ENCODE results near the gene CREB3L1. TPM values are rescaled to one million over a fixed set of nuclear protein-coding genes. Genes with fewer than 3 reads are reported as not detected.

The CREB3L1 gene
- total RNA-seq, 1 donor from 2014 or later, result 6.1 TPM

- Mint-ChIP-seq H3K4me1 (ENCODE audit: low read depth, unreplicated experiment) (peaks cover 36% of the 10 kb centered on the region), H3K36me3 (ENCODE audit: unreplicated experiment) (no peaks in the 10 kb centered on the region), H3K27me3 (ENCODE audit: unreplicated experiment) (peaks cover 15% of the 10 kb centered on the region), H3K27ac (ENCODE audit: unreplicated experiment) (peak overlapping the region; percentile 79), H3K9me3 (ENCODE audit: unreplicated experiment) (peaks cover 15% of the 10 kb centered on the region), H3K4me3 (ENCODE audit: unreplicated experiment) (peak overlapping the region; percentile 46)
- peak; percentile 86 for DNase-seq
- TF ChIP-seq CTCF (IDR thresholded peaks at IDR 0.05; ENCODE audit: partially characterized antibody, unreplicated experiment), result peak; percentile 94
Measured at GRCh38 chr11:46367244-46367915, 89.9 kb downstream of the CREB3L1 start.

GRCh38 chr11:46367916-46368267 lies 90.4 kb downstream of the CREB3L1 start:
- H3K9me3 Mint-ChIP-seq (ENCODE audit: unreplicated experiment), result peaks cover 14% of the 10 kb centered on the region
- peak overlapping the region; percentile 26 for H3K27ac Mint-ChIP-seq (ENCODE audit: unreplicated experiment)
- peaks cover 34% of the 10 kb centered on the region for H3K4me1 Mint-ChIP-seq (ENCODE audit: low read depth, unreplicated experiment)
- peak; percentile 32 for TF ChIP-seq CTCF (IDR thresholded peaks at IDR 0.05; ENCODE audit: partially characterized antibody, unreplicated experiment)
- no peak for DNase-seq
- H3K4me3 Mint-ChIP-seq (ENCODE audit: unreplicated experiment), result no peak overlapping the region
- H3K36me3 Mint-ChIP-seq (ENCODE audit: unreplicated experiment), result no peaks in the 10 kb centered on the region
- H3K27me3 Mint-ChIP-seq (ENCODE audit: unreplicated experiment), result peaks cover 16% of the 10 kb centered on the region

- peaks cover 22% of the 10 kb centered on the region for H3K27me3 Mint-ChIP-seq (ENCODE audit: unreplicated experiment)
- H3K36me3 Mint-ChIP-seq (ENCODE audit: unreplicated experiment), result no peaks in the 10 kb centered on the region
- DNase-seq, result peak; percentile 88
- peak overlapping the region; percentile 52 for H3K27ac Mint-ChIP-seq (ENCODE audit: unreplicated experiment)
- TF ChIP-seq CTCF (IDR thresholded peaks at IDR 0.05; ENCODE audit: partially characterized antibody, unreplicated experiment), result peak; percentile 96
- peaks cover 18% of the 10 kb centered on the region for H3K9me3 Mint-ChIP-seq (ENCODE audit: unreplicated experiment)
- H3K4me3 Mint-ChIP-seq (ENCODE audit: unreplicated experiment), result peak overlapping the region; percentile 20
- H3K4me1 Mint-ChIP-seq (ENCODE audit: low read depth, unreplicated experiment), result peaks cover 29% of the 10 kb centered on the region
Measured at GRCh38 chr11:46369458-46370152, 92.1 kb downstream of the CREB3L1 start.

- H3K9me3 Mint-ChIP-seq (ENCODE audit: unreplicated experiment), result peaks cover 18% of the 10 kb centered on the region
- DNase-seq, result no peak
- peaks cover 22% of the 10 kb centered on the region for H3K27me3 Mint-ChIP-seq (ENCODE audit: unreplicated experiment)
- H3K36me3 Mint-ChIP-seq (ENCODE audit: unreplicated experiment), result no peaks in the 10 kb centered on the region
- H3K4me1 Mint-ChIP-seq (ENCODE audit: low read depth, unreplicated experiment), result peaks cover 24% of the 10 kb centered on the region
- peak overlapping the region; percentile 76 for H3K27ac Mint-ChIP-seq (ENCODE audit: unreplicated experiment)
- TF ChIP-seq CTCF (IDR thresholded peaks at IDR 0.05; ENCODE audit: partially characterized antibody, unreplicated experiment), result no peak
- no peak overlapping the region for H3K4me3 Mint-ChIP-seq (ENCODE audit: unreplicated experiment)
Measured at GRCh38 chr11:46370253-46370652, 92.8 kb downstream of the CREB3L1 start.

Other genes with a start within 250 kb of the CREB3L1 start
- gene PHF21A, start 156.2 kb upstream of the CREB3L1 start, total RNA-seq (ENCODE audit: unreplicated experiment), result 71.1 TPM
- 60.9 TPM for gene DGKZ, start 69.8 kb downstream of the CREB3L1 start, total RNA-seq (ENCODE audit: unreplicated experiment)
- gene MDK, start 104.0 kb downstream of the CREB3L1 start, total RNA-seq (ENCODE audit: unreplicated experiment), result 846 TPM
- 8.5 TPM for gene CHRM4, start 114.1 kb downstream of the CREB3L1 start, total RNA-seq (ENCODE audit: unreplicated experiment)